T-helper 1 cell treated with Interleukin-12 subunit alpha and Interleukin-12 subunit beta and Interleukin-4 antibody, amounts not matched to agents 30 μg/mL and 1 μg/mL, for 36 hours (primary cell): ENCODE measurements around the gene TP53BP1.

Experiments used
- H3K27ac Mint-ChIP-seq: one replicate; pipeline ENCODE4 v1.8.0; 2021; ENCODE audit warnings: mild to moderate bottlenecking, mixed read lengths
- H3K27me3 Mint-ChIP-seq: one replicate; pipeline ENCODE4 v1.8.0; 2021; ENCODE audit warnings: low read depth, mixed read lengths
- H3K36me3 Mint-ChIP-seq: one replicate; pipeline ENCODE4 v1.8.0; 2021; ENCODE audit warnings: low read depth, mixed read lengths
- H3K4me1 Mint-ChIP-seq: one replicate; pipeline ENCODE4 v1.8.0; 2021; ENCODE audit warnings: low read depth, mixed read lengths
- H3K4me3 Mint-ChIP-seq: one replicate; pipeline ENCODE4 v1.8.0; 2021; ENCODE audit warnings: mild to moderate bottlenecking, moderate library complexity, mixed read lengths
- H3K9me3 Mint-ChIP-seq: one replicate; pipeline ENCODE4 v1.8.0; 2021; ENCODE audit warnings: mixed read lengths

TP53BP1 gene

DNA sequence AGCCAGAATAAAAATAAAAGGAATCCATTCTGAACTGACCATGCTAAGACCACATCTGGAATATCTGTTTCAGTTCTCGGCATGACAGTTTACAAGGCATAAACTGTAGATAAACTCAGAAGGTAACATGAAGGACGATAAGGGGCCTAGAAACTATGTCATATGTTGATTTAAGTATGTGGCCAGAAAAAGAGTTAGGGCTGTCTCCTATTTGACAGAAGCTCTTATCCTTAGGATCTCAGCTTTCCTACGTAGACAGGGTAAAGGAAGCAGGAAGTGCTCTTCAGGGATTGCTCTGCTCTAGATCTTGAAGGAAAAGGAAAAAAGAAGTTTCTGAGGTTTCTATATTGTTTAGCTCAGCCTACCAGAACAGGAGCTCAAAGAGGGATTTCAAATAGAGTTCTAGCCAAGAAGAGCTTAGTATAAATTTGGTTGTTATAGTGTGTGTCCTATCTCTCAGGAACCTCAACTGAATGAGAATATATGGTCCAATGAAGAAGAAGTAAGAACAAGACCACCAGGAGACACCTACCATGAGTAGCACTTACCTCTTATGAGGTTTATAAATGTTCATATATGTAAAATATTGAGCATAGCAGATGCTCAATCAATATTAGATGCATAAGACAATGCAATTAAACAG, 59.2 kb downstream of the TP53BP1 start:
- no peaks in the 10 kb centered on the region for H3K9me3 Mint-ChIP-seq
- H3K4me1 Mint-ChIP-seq = peaks cover 2% of the 10 kb centered on the region
- no peak overlapping the region for H3K4me3 Mint-ChIP-seq
- no peaks in the 10 kb centered on the region for H3K27me3 Mint-ChIP-seq
- H3K27ac Mint-ChIP-seq = no peak overlapping the region
- H3K36me3 Mint-ChIP-seq = peaks cover 17% of the 10 kb centered on the region

- H3K27me3 Mint-ChIP-seq = no peaks in the 10 kb centered on the region
- H3K4me3 Mint-ChIP-seq = no peak overlapping the region
- peaks cover 17% of the 10 kb centered on the region for H3K36me3 Mint-ChIP-seq
- H3K4me1 Mint-ChIP-seq = peaks cover 2% of the 10 kb centered on the region
- H3K27ac Mint-ChIP-seq = no peak overlapping the region
- no peaks in the 10 kb centered on the region for H3K9me3 Mint-ChIP-seq
These were observed 59.8 kb downstream of the TP53BP1 start for GRCh38 chr15:43433165-43433564.

DNA sequence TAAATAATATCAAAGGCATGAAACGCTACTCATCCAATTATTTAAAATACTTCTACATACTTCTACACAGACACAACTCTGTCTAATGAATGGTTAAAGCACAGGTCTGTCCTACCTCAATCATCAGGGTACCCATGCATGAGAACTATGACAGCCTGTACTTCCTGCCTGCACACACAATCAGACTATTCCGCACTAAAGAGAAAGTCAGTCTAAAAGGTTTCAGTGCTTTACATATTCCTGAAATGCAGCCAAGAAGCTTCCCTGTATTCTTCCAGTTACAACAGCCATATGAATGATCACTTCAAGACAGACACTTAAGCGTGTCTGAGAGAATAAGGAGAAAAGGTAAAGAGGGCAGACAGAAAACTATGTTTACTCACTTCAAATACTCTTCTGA, 63.3 kb downstream of the TP53BP1 start:
- H3K4me3 Mint-ChIP-seq = no peak overlapping the region
- peaks cover 2% of the 10 kb centered on the region for H3K4me1 Mint-ChIP-seq
- peaks cover 24% of the 10 kb centered on the region for H3K36me3 Mint-ChIP-seq
- H3K27ac Mint-ChIP-seq = no peak overlapping the region
- no peaks in the 10 kb centered on the region for H3K27me3 Mint-ChIP-seq
- no peaks in the 10 kb centered on the region for H3K9me3 Mint-ChIP-seq

GRCh38 chr15:43423793-43424192, 69.2 kb downstream of the TP53BP1 start:
- H3K4me1 Mint-ChIP-seq = peaks cover 7% of the 10 kb centered on the region
- H3K9me3 Mint-ChIP-seq = no peaks in the 10 kb centered on the region
- peaks cover 22% of the 10 kb centered on the region for H3K36me3 Mint-ChIP-seq
- H3K4me3 Mint-ChIP-seq = no peak overlapping the region
- H3K27me3 Mint-ChIP-seq = no peaks in the 10 kb centered on the region
- no peak overlapping the region for H3K27ac Mint-ChIP-seq

- Mint-ChIP-seq H3K27ac (no peak overlapping the region), H3K4me1 (peaks cover 7% of the 10 kb centered on the region), H3K4me3 (no peak overlapping the region), H3K27me3 (no peaks in the 10 kb centered on the region), H3K9me3 (no peaks in the 10 kb centered on the region), H3K36me3 (peaks cover 18% of the 10 kb centered on the region)
These were observed 72.1 kb downstream of the TP53BP1 start for GRCh38 chr15:43420876-43421275.

DNA sequence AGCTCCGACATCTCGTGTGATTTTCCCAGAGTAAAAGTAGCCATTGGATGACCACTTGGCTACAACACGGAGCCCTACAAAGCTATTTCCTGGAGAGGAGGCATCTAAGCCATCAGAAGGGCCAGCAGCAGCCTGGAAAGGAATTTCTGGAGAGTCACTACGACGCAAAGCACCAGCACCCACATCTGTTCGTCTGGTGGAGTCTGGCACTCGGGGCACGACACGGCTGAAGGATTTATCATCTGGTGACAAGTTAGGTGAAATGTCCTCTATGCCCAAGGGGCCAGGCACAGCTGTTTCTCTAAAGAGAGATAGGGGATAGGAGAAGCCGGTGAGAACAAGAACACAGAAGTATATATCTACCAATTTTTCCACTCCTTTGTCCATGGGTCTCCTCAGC, 72.5 kb downstream of the TP53BP1 start:
- Mint-ChIP-seq H3K36me3 (peaks cover 20% of the 10 kb centered on the region), H3K27ac (no peak overlapping the region), H3K27me3 (no peaks in the 10 kb centered on the region), H3K9me3 (no peaks in the 10 kb centered on the region), H3K4me3 (no peak overlapping the region), H3K4me1 (peaks cover 7% of the 10 kb centered on the region)

DNA sequence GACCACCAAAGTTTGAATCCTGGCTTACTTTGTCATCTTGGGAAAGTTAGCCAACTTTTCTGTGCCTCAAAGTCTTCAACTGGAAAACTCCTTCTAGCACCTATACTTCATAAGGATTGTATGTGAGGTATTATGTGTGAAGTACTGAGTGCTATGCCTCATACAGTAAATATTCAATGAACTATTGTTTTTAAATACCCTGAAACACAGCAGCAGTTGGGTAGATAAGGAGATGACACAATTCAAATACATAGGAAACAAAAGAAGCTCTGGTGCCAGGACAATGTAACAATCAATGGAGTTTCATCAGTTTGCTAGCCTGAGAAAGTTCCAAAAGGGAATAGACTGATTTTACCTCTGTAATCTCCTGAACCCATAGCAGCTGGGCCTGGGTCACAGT, 78.8 kb downstream of the TP53BP1 start:
- no peak overlapping the region for H3K4me3 Mint-ChIP-seq
- H3K27ac Mint-ChIP-seq = no peak overlapping the region
- H3K36me3 Mint-ChIP-seq = peaks cover 31% of the 10 kb centered on the region
- H3K27me3 Mint-ChIP-seq = no peaks in the 10 kb centered on the region
- no peaks in the 10 kb centered on the region for H3K9me3 Mint-ChIP-seq
- no peaks in the 10 kb centered on the region for H3K4me1 Mint-ChIP-seq

GRCh38 chr15:43412096-43412495, 80.9 kb downstream of the TP53BP1 start:
- H3K9me3 Mint-ChIP-seq = no peaks in the 10 kb centered on the region
- no peak overlapping the region for H3K4me3 Mint-ChIP-seq
- H3K27me3 Mint-ChIP-seq = no peaks in the 10 kb centered on the region
- no peaks in the 10 kb centered on the region for H3K4me1 Mint-ChIP-seq
- H3K27ac Mint-ChIP-seq = no peak overlapping the region
- H3K36me3 Mint-ChIP-seq = peaks cover 38% of the 10 kb centered on the region

DNA sequence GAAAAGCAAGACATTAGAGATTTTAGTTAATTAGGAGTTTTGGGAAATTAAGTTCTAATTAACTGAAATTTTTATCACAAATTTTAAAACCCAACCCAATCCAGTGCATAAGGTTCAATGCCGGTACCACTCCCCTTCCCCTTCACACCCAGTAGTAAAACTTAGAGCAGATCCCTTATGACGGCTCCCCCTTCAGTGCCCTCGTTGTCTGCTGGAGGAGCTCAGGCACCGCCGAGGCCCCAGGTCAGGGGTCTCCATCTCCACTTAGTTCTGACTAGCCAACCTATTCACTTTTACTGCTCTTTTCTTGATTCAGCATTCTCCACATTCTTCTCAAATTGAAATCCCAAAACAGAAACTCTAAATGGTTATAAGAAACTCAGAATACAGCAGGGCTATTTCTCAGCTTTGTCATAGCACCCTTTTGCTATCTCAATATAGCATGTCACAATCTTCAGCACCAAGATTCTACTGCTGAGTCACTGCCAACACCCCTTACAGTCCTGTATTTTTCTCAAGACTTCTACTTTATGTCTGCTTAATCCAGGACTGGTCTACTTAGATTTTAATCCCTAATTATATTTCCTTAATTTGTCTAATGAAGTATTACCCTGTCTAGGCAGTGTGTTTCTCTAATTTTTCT, 82.3 kb downstream of the TP53BP1 start:
- Mint-ChIP-seq H3K4me3 (no peak overlapping the region), H3K27ac (no peak overlapping the region), H3K27me3 (no peaks in the 10 kb centered on the region), H3K4me1 (no peaks in the 10 kb centered on the region), H3K9me3 (no peaks in the 10 kb centered on the region), H3K36me3 (peaks cover 44% of the 10 kb centered on the region)

DNA sequence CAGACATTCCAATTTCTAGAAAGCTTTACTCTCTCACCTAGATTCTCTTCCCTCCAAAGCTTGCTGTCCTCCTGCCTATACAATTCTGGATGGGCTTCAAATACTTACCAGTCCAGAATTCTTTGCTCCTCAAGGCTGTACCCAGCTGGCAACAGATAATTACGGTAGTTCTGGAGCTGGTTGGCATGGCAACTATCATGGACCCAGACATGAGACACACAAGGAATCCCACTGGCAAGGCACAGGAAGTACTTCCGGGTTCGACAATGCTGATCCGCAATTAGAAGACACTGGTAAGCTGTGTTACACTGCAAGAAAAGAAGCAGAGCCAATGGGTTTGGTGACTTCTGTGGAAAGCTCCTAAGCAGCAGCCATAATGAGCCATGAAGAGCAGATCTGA, 84.2 kb downstream of the TP53BP1 start:
- peaks cover 44% of the 10 kb centered on the region for H3K36me3 Mint-ChIP-seq
- H3K27me3 Mint-ChIP-seq = no peaks in the 10 kb centered on the region
- peaks cover 3% of the 10 kb centered on the region for H3K4me1 Mint-ChIP-seq
- H3K4me3 Mint-ChIP-seq = no peak overlapping the region
- H3K27ac Mint-ChIP-seq = no peak overlapping the region
- H3K9me3 Mint-ChIP-seq = no peaks in the 10 kb centered on the region

- peaks cover 4% of the 10 kb centered on the region for H3K4me1 Mint-ChIP-seq
- no peak overlapping the region for H3K4me3 Mint-ChIP-seq
- no peaks in the 10 kb centered on the region for H3K9me3 Mint-ChIP-seq
- H3K27me3 Mint-ChIP-seq = no peaks in the 10 kb centered on the region
- H3K36me3 Mint-ChIP-seq = peaks cover 47% of the 10 kb centered on the region
- H3K27ac Mint-ChIP-seq = no peak overlapping the region
These were observed 86.1 kb downstream of the TP53BP1 start for GRCh38 chr15:43406808-43407207.

DNA sequence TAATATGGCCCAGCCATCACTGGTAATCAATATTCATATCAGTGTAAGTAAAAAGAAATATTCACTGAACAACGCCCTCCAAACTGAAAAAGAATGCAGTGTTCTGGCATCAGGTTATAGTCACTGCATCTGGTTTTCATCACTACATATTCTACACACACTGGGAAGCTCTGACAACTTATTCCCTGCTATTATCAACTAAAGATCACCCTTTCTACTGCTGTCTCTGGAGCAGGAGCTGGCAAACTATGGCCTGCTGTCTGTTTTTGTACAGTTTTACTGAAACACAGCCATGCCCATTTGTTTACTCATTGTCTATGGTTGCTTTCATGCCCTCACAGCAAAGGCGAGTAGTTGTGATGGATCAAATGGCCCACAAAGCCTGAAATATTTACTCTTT, 86.8 kb downstream of the TP53BP1 start:
- H3K36me3 Mint-ChIP-seq = peaks cover 48% of the 10 kb centered on the region
- no peaks in the 10 kb centered on the region for H3K27me3 Mint-ChIP-seq
- peaks cover 4% of the 10 kb centered on the region for H3K4me1 Mint-ChIP-seq
- no peak overlapping the region for H3K4me3 Mint-ChIP-seq
- H3K9me3 Mint-ChIP-seq = no peaks in the 10 kb centered on the region
- no peak overlapping the region for H3K27ac Mint-ChIP-seq

DNA sequence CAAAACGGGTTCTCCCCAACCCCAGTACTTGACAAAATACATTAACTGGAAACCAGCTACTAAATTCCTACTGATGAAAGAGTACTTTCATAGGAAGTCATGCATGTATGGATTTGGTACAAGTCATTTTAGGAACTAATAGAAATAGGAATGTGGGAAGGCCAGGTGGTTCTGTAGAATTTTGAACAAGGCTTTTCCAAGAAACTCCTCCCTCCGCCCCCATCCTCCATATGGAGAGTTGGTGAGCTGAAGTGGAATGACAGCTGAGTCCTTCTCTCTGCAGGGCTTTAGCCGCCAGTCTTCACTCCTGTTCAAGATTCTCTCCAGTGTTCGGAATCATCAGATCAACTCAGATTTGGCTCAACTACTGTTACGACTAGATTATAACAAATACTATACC, 88.8 kb downstream of the TP53BP1 start:
- Mint-ChIP-seq H3K27ac (no peak overlapping the region), H3K27me3 (no peaks in the 10 kb centered on the region), H3K9me3 (no peaks in the 10 kb centered on the region), H3K36me3 (peaks cover 43% of the 10 kb centered on the region), H3K4me3 (no peak overlapping the region), H3K4me1 (peaks cover 4% of the 10 kb centered on the region)

GRCh38 chr15:43403616-43404015, 89.3 kb downstream of the TP53BP1 start:
- no peak overlapping the region for H3K27ac Mint-ChIP-seq
- H3K4me1 Mint-ChIP-seq = peaks cover 4% of the 10 kb centered on the region
- no peaks in the 10 kb centered on the region for H3K27me3 Mint-ChIP-seq
- H3K36me3 Mint-ChIP-seq = peaks cover 44% of the 10 kb centered on the region
- no peak overlapping the region for H3K4me3 Mint-ChIP-seq
- no peaks in the 10 kb centered on the region for H3K9me3 Mint-ChIP-seq

DNA sequence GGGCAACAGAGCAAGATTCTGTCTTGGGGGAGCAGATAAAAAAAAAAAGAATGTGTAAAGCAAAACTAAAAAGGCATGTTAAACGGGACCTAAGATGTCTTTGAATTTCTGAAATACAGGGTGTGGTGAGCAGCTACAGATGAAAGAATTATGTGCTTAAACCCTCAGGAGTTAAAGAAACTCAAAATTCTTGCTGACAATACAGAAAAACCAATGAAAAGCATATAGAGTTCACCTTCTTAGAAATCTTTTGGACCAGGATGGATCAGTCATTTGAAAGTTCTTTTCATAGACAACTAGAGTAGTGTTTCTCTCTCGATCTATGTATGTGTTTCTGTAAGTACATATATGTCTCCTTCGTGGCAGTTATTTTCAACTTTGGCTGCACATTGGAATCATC, 90.7 kb downstream of the TP53BP1 start:
- no peaks in the 10 kb centered on the region for H3K27me3 Mint-ChIP-seq
- H3K4me1 Mint-ChIP-seq = peaks cover 4% of the 10 kb centered on the region
- no peak overlapping the region for H3K27ac Mint-ChIP-seq
- H3K36me3 Mint-ChIP-seq = peaks cover 47% of the 10 kb centered on the region
- H3K4me3 Mint-ChIP-seq = no peak overlapping the region
- H3K9me3 Mint-ChIP-seq = no peaks in the 10 kb centered on the region
